Panc1 (cell line): ENCODE results near the gene KNDC1.

Experiments used
- POLR2AphosphoS5 ChIP-seq: IDR thresholded peaks from 2 replicates; pipeline ENCODE4 v1.6.1; 2012; ENCODE audit warnings: mild to moderate bottlenecking, low read depth, low read length, moderate library complexity
- SIN3A ChIP-seq: IDR thresholded peaks from 2 replicates; pipeline ENCODE4 v1.6.1; 2012; ENCODE audit warnings: low read depth, mild to moderate bottlenecking, low read length, moderate library complexity, borderline replicate concordance; ENCODE audit not compliant: insufficient read depth
- TCF7L2 ChIP-seq: IDR thresholded peaks from 2 replicates; pipeline ENCODE4 v1.6.1; 2011; ENCODE audit warnings: mild to moderate bottlenecking, low read depth, low read length, inconsistent platforms
- TF ChIP-seq, protein P1 (sequence below): fragments of 450-650 bp; IDR thresholded peaks from 2 replicates; pipeline ENCODE4 v1.5.1; 2017; ENCODE audit warnings: mild to moderate bottlenecking

DNA sequence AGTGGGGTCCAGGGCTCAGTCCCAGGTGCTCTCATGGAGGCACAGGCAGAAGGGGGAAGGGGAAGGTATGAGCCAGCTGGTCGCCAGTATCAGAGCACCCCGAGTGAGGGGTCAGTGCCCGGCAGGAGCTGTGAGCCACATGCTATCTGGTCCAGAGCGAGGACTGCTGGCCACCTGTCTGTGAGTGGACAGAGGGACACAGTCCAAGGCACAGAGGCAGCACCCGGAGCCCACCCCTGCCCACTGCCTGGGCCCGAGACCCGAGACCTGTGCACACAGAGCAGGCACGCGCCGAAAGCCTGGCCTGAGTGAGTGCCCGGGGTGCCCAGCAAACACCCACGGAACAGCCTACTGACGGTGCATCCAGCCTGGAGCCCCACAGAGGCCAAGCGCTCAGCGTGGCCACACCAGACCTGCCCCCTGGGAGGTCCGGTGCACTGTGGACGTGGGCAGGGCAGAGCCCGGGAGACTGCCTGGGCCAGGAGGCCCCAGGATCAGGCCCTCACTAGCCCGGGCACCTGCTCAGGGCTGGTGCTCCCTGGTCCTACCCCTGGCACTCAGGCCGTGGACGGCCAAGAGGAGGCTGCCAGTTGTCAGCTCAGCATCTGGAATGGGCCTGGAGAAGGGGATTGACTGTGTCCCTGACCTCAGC is 42.9 kb upstream of the KNDC1 start:
- TF ChIP-seq, protein P1, sequence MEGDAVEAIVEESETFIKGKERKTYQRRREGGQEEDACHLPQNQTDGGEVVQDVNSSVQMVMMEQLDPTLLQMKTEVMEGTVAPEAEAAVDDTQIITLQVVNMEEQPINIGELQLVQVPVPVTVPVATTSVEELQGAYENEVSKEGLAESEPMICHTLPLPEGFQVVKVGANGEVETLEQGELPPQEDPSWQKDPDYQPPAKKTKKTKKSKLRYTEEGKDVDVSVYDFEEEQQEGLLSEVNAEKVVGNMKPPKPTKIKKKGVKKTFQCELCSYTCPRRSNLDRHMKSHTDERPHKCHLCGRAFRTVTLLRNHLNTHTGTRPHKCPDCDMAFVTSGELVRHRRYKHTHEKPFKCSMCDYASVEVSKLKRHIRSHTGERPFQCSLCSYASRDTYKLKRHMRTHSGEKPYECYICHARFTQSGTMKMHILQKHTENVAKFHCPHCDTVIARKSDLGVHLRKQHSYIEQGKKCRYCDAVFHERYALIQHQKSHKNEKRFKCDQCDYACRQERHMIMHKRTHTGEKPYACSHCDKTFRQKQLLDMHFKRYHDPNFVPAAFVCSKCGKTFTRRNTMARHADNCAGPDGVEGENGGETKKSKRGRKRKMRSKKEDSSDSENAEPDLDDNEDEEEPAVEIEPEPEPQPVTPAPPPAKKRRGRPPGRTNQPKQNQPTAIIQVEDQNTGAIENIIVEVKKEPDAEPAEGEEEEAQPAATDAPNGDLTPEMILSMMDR, result no peak
- no peak for TF ChIP-seq POLR2AphosphoS5
- no peak for TF ChIP-seq TCF7L2
- no peak for TF ChIP-seq SIN3A
